ENCODE measurements around the gene TOX3. TPM values are rescaled to one million over a fixed set of nuclear protein-coding genes. Genes with fewer than 3 reads are reported as not detected.
A peak's percentile ranks its signal among the peaks of the same experiment; 100 is the strongest.

Gene TOX3
- total RNA-seq, 4 donors from 2014 or later, result 0.47 TPM; not detected in 3

GRCh38 chr16:52487849-52488457 is 59.0 kb downstream of the TOX3 start:
- H3K4me1 ChIP-seq, result no peaks in the 10 kb centered on the region
- ATAC-seq (no peak), DNase-seq (no peak)
- H3K4me3 ChIP-seq, result no peak overlapping the region
- H3K27me3 ChIP-seq, result no peaks in the 10 kb centered on the region
- in situ Hi-C loops (cut with MboI; ENCODE audit: low sequenced_read_pairs in 4 of 4), result no loop called here
- TF ChIP-seq POLR2A (IDR thresholded peaks at IDR 0.05) (no peak), CTCF (IDR thresholded peaks at IDR 0.05 in 4 of 5, conservative IDR thresholded peaks at IDR 0.05 in 1 of 5) (no peak)
- no peak overlapping the region for H3K27ac ChIP-seq
- intact Hi-C loops (cut with DNase I; ENCODE audit: low total_unique reads), result no loop called here
- H3K36me3 ChIP-seq, result no peaks in the 10 kb centered on the region
- H3K9me3 ChIP-seq, result no peaks in the 10 kb centered on the region

- Histone ChIP-seq H3K27ac (no peak overlapping the region), H3K4me1 (no peaks in the 10 kb centered on the region), H3K4me3 (no peak overlapping the region), H3K36me3 (no peaks in the 10 kb centered on the region), H3K27me3 (no peaks in the 10 kb centered on the region), H3K9me3 (no peaks in the 10 kb centered on the region)
- in situ Hi-C loops (cut with MboI; ENCODE audit: low sequenced_read_pairs in 4 of 4), result no loop called here
- intact Hi-C loops (cut with DNase I; ENCODE audit: low total_unique reads), result no loop called here
- TF ChIP-seq POLR2A (IDR thresholded peaks at IDR 0.05), result no peak
- no peak for TF ChIP-seq CTCF (IDR thresholded peaks at IDR 0.05 in 4 of 5, conservative IDR thresholded peaks at IDR 0.05 in 1 of 5)
- DNase-seq, result no peak
- peak in 1 of 2 donors; percentile 60 for ATAC-seq
Observed at GRCh38 chr16:52480237-52480636, 66.7 kb downstream of the TOX3 start.

GRCh38 chr16:52476111-52476510 is 70.8 kb downstream of the TOX3 start:
- TF ChIP-seq POLR2A (IDR thresholded peaks at IDR 0.05) (no peak), CTCF (IDR thresholded peaks at IDR 0.05 in 4 of 5, conservative IDR thresholded peaks at IDR 0.05 in 1 of 5) (no peak)
- in situ Hi-C loops (cut with MboI; ENCODE audit: low sequenced_read_pairs in 4 of 4), result no loop called here
- Histone ChIP-seq H3K4me3 (no peak overlapping the region), H3K9me3 (no peaks in the 10 kb centered on the region), H3K27me3 (no peaks in the 10 kb centered on the region), H3K4me1 (no peaks in the 10 kb centered on the region), H3K27ac (no peak overlapping the region), H3K36me3 (no peaks in the 10 kb centered on the region)
- DNase-seq (no peak), ATAC-seq (no peak)
- intact Hi-C loops (cut with DNase I; ENCODE audit: low total_unique reads), result no loop called here

GRCh38 chr16:52474679-52475078 is 72.3 kb downstream of the TOX3 start:
- in situ Hi-C loops (cut with MboI; ENCODE audit: low sequenced_read_pairs in 4 of 4), result no loop called here
- no peak for DNase-seq
- no peak for TF ChIP-seq CTCF (IDR thresholded peaks at IDR 0.05 in 4 of 5, conservative IDR thresholded peaks at IDR 0.05 in 1 of 5)
- TF ChIP-seq POLR2A (IDR thresholded peaks at IDR 0.05), result no peak

GRCh38 chr16:52473096-52473495 is 73.8 kb downstream of the TOX3 start:
- in situ Hi-C loops (cut with MboI; ENCODE audit: low sequenced_read_pairs in 4 of 4) (no loop called here), intact Hi-C loops (cut with DNase I; ENCODE audit: low total_unique reads) (no loop called here)
- Histone ChIP-seq H3K9me3 (no peaks in the 10 kb centered on the region), H3K4me1 (no peaks in the 10 kb centered on the region), H3K4me3 (no peak overlapping the region), H3K27ac (no peak overlapping the region), H3K27me3 (no peaks in the 10 kb centered on the region), H3K36me3 (no peaks in the 10 kb centered on the region)
- no peak for DNase-seq
- no peak for TF ChIP-seq CTCF (IDR thresholded peaks at IDR 0.05 in 4 of 5, conservative IDR thresholded peaks at IDR 0.05 in 1 of 5)
- TF ChIP-seq POLR2A (IDR thresholded peaks at IDR 0.05), result no peak
- no peak for ATAC-seq

More at GRCh38 chr16:52474679-52475078, 72.3 kb downstream of the TOX3 start:
- H3K4me1 ChIP-seq, result no peaks in the 10 kb centered on the region
- H3K9me3 ChIP-seq, result no peaks in the 10 kb centered on the region
- no peak for ATAC-seq
- H3K27ac ChIP-seq, result no peak overlapping the region
- intact Hi-C loops (cut with DNase I; ENCODE audit: low total_unique reads), result no loop called here
- H3K4me3 ChIP-seq, result no peak overlapping the region
- H3K36me3 ChIP-seq, result no peaks in the 10 kb centered on the region
- no peaks in the 10 kb centered on the region for H3K27me3 ChIP-seq

Data from gastrocnemius medialis (tissue), 4 donors.